Osteoblast (primary cell): ENCODE measurements around the gene KLF15. TPM values are rescaled to one million over a fixed set of nuclear protein-coding genes. Genes with fewer than 3 reads are reported as not detected.

Experiments used
- DNase-seq: peaks from one replicate; pipeline ENCODE4 v3.0.0; 2011; ENCODE audit warnings: low spot score, mixed read lengths; ENCODE audit not compliant: insufficient read length; ENCODE audit errors: missing footprints
- H2AFZ ChIP-seq: 2 replicates; pipeline ENCODE4 v1.6.0; 2011; ENCODE audit warnings: mild to moderate bottlenecking, low read length
- H3K27ac ChIP-seq: 2 replicates; pipeline ENCODE4 v1.5.1; 2011; ENCODE audit warnings: mild to moderate bottlenecking, low read depth, low read length, moderate library complexity
- H3K27me3 ChIP-seq: 2 replicates; pipeline ENCODE4 v1.6.0; 2012; ENCODE audit warnings: mild to moderate bottlenecking, control low read depth, inconsistent platforms, low read length, moderate library complexity; ENCODE audit not compliant: insufficient read depth
- H3K36me3 ChIP-seq: 2 replicates; pipeline ENCODE4 v1.5.1; 2011; ENCODE audit warnings: mild to moderate bottlenecking, low read length, control low read depth, moderate library complexity; ENCODE audit not compliant: insufficient read depth
- H3K4me1 ChIP-seq: 2 replicates; pipeline ENCODE4 v1.5.1; 2011; ENCODE audit warnings: mild to moderate bottlenecking, low read length, control low read depth, moderate library complexity; ENCODE audit not compliant: insufficient read depth
- H3K4me2 ChIP-seq: 2 replicates; pipeline ENCODE4 v1.6.0; 2011; ENCODE audit warnings: mild to moderate bottlenecking, low read length; ENCODE audit not compliant: insufficient read depth
- H3K4me3 ChIP-seq: fragments of 200-600 bp; sonication (generic); 3 replicates; pipeline ENCODE4 v1.5.1; 2012; ENCODE audit warnings: mild to moderate bottlenecking, low read length, inconsistent platforms; ENCODE audit not compliant: insufficient read depth
- H3K79me2 ChIP-seq: 2 replicates; pipeline ENCODE4 v1.6.0; 2012; ENCODE audit warnings: mild to moderate bottlenecking, low read length, control low read depth, inconsistent platforms; ENCODE audit not compliant: insufficient read depth
- H3K9me3 ChIP-seq: 2 replicates; pipeline ENCODE4 v1.5.1; 2011; ENCODE audit warnings: low read depth, low read length, control low read depth
- H4K20me1 ChIP-seq: 2 replicates; pipeline ENCODE4 v1.6.0; 2012; ENCODE audit warnings: mild to moderate bottlenecking, low read length, control low read depth; ENCODE audit not compliant: insufficient read depth
- total RNA-seq: library from RNA; depleted of rRNA; stranded (reverse); fragments of >200 nt; gene quantifications from 2 replicates; pipeline ENCODE4 v1.2.3, GENCODE V29; 2012
- TF ChIP-seq, protein P1 (sequence below): IDR thresholded peaks from 2 replicates; pipeline ENCODE4 v1.5.1; 2011; ENCODE audit warnings: mild to moderate bottlenecking, low read depth, low read length, moderate library complexity; ENCODE audit errors: extremely low read depth

Gene KLF15
- total RNA-seq, 1 donor: 4.3 TPM

DNA sequence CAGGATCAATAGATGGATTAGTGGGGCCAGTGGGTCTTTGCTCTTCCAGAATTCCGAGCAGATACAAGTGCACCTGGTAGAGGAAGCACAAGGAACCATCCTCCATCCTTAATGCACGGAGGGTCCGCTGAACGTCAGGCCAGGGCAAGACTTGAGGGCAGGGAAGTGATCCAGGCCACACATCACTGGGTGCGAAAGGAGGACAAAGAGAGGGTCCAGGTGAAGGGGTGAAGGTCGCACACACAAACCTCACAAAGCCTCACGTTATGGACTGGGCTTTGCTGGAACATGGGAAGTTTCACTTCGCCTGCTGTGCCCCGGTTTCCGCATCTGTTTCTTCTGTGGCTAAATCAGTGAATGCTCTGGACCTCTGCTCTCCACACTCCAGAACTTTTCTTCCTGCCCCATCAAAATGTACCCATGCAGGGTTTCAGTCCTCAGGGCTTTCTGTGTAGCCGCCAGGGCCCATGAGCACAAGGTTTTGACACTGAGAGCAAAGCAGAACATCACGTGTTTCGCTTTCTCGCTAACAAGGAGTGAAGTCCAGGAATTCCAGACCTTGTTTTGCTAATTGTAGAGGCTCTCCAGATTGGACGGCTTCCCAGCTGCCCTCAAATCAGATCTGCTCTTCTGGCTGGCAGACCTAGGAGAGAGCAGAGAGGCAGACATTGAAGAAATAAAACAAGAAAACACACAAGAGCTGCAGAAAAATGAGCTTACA, 56.3 kb downstream of the KLF15 start:
- Histone ChIP-seq H3K4me3 (no peak overlapping the region), H4K20me1 (no peaks in the 10 kb centered on the region), H3K79me2 (no peaks in the 10 kb centered on the region), H3K27ac (no peak overlapping the region), H3K4me1 (peaks cover 4% of the 10 kb centered on the region), H3K9me3 (peaks cover 3% of the 10 kb centered on the region), H3K4me2 (no peak overlapping the region), H3K36me3 (no peaks in the 10 kb centered on the region), H3K27me3 (no peaks in the 10 kb centered on the region), H2AFZ (peak overlapping the region; percentile 25)
- TF ChIP-seq, protein P1, sequence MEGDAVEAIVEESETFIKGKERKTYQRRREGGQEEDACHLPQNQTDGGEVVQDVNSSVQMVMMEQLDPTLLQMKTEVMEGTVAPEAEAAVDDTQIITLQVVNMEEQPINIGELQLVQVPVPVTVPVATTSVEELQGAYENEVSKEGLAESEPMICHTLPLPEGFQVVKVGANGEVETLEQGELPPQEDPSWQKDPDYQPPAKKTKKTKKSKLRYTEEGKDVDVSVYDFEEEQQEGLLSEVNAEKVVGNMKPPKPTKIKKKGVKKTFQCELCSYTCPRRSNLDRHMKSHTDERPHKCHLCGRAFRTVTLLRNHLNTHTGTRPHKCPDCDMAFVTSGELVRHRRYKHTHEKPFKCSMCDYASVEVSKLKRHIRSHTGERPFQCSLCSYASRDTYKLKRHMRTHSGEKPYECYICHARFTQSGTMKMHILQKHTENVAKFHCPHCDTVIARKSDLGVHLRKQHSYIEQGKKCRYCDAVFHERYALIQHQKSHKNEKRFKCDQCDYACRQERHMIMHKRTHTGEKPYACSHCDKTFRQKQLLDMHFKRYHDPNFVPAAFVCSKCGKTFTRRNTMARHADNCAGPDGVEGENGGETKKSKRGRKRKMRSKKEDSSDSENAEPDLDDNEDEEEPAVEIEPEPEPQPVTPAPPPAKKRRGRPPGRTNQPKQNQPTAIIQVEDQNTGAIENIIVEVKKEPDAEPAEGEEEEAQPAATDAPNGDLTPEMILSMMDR: no peak
- no peak for DNase-seq

DNA sequence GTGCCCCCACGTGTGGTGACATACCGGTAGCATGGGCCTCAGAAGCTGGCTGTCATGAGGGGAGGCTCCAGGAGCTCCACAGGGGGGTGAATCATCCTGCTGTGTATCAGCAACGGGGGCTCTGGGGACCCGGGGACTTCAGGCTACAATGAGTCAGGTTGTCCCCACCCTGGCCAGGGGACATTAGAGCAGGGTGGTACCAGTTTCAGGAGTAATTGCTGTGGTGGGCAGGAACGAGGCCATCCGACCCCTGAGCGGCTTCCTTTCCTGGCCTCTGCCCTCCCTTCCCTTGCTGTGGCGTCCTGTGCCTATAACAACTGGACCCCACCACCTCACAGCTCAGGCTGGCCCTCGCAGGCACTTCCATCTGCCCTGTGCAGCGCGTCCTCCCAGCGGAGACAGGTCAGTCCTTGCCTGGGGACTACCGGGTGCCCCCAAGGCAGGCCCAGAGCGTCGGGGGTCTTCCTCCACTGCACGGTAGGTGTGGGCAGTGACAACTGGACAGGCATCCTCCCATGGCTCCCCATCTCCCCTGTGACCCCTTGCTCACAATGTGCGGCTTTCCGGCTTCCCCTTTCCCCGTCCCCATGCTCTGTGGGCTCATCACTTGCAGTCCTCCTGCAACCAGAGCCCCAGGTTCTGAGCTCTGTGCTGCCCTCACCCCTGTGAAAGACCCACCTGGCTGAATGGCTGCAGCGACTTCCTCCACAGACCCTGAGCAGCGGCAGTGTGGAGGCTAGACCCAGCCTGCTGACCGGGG, 57.0 kb downstream of the KLF15 start:
- H3K79me2 ChIP-seq: no peaks in the 10 kb centered on the region
- H3K4me3 ChIP-seq: no peak overlapping the region
- H4K20me1 ChIP-seq: no peaks in the 10 kb centered on the region
- no peaks in the 10 kb centered on the region for H3K27me3 ChIP-seq
- H3K4me2 ChIP-seq: no peak overlapping the region
- H3K36me3 ChIP-seq: no peaks in the 10 kb centered on the region
- H3K9me3 ChIP-seq: peaks cover 3% of the 10 kb centered on the region
- H3K4me1 ChIP-seq: no peaks in the 10 kb centered on the region
- DNase-seq: no peak
- H3K27ac ChIP-seq: no peak overlapping the region
- no peak overlapping the region for H2AFZ ChIP-seq
- TF ChIP-seq, protein P1: no peak

DNA sequence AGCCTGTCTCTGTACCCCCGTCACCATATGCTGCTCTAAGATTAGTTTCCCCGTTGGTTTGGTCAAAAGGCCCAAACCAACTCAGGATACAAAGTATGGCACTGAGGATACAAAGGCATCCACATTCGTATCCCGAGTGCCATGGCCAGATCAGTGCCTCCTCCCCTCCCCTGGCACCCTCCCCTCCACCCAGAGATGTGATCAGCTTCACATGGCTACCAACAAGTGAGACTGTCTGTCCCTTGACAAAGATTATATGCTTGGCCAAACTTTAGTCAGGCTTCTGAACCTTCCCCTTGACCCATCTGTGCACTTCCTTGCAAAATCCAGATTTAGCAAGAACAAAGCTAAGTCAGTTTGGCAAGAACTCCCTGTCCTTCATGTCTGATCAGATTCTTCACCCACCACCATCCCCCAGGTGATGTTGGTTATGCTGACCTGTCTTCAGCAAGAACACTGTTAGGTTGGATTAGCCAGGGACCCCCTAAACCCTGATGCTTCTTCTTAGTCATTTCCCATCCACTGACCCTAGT, 61.7 kb downstream of the KLF15 start:
- DNase-seq: no peak
- Histone ChIP-seq H3K9me3 (no peaks in the 10 kb centered on the region), H3K79me2 (no peaks in the 10 kb centered on the region), H3K27me3 (peaks cover 7% of the 10 kb centered on the region), H3K4me1 (no peaks in the 10 kb centered on the region), H3K36me3 (no peaks in the 10 kb centered on the region), H3K4me2 (no peak overlapping the region), H3K4me3 (no peak overlapping the region), H4K20me1 (no peaks in the 10 kb centered on the region), H3K27ac (no peak overlapping the region), H2AFZ (no peak overlapping the region)
- TF ChIP-seq, protein P1: no peak

DNA sequence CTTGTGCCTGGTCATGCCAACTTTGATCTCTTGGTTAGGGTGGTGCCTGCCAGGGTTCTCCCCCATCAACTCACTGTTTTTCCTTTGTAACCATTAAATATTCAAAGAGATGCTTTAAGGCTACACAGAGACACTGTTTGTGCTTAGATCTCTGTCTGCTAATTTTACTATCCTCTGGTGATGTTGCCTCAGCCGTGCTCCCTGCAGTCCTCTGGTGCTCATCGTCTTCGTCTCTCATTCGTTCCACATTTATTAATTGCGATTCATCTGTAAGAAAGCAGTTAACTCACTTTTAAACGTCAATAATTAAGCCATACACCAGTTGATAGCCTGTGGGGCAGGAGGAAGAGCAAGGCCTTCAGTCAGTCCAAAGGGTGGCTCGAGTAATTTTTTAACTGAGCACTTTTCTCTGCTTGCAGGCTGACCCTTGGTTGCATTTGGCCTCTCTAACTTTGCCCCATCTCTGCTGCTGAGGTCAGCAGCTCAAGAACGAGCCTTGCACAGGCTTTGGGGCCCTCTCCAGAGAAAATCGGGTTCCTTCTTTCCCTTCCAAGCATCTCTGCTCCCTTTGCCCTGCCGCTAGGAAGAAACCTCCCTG, 62.9 kb downstream of the KLF15 start:
- Histone ChIP-seq H4K20me1 (no peaks in the 10 kb centered on the region), H3K4me1 (no peaks in the 10 kb centered on the region), H3K4me3 (no peak overlapping the region), H3K9me3 (no peaks in the 10 kb centered on the region), H3K79me2 (no peaks in the 10 kb centered on the region), H3K27ac (no peak overlapping the region), H2AFZ (no peak overlapping the region), H3K36me3 (no peaks in the 10 kb centered on the region), H3K27me3 (peaks cover 8% of the 10 kb centered on the region), H3K4me2 (no peak overlapping the region)
- no peak for DNase-seq
- TF ChIP-seq, protein P1: no peak
